Esophagus muscularis mucosa (tissue), 4 donors: ENCODE measurements around the gene PRR5L.

Source experiments
- EP300 ChIP-seq: sonication (generic); formaldehyde crosslinking; IDR thresholded peaks from one replicate; pipeline ENCODE4 v1.6.1; 2017; ENCODE audit warnings: antibody characterized with exemption
- POLR2A ChIP-seq: fragments of 450-650 bp; IDR thresholded peaks from one replicate; pipeline ENCODE4 v1.6.1; 2017; ENCODE audit warnings: antibody characterized with exemption, moderate library complexity, mild to moderate bottlenecking, low read depth
- TF ChIP-seq, protein P1 (sequence below), 3 experiments: fragments of 200-600 bp in 2 of 3; fragments of 450-650 bp in 1 of 3; sonication (generic) in 2 of 3; IDR thresholded peaks; one replicate each; pipeline ENCODE4 v1.5.1; 2017 to 2019; ENCODE audit warnings: antibody characterized with exemption in 3 of 3, mild to moderate bottlenecking in 2 of 3, moderate library complexity in 1 of 3

DNA sequence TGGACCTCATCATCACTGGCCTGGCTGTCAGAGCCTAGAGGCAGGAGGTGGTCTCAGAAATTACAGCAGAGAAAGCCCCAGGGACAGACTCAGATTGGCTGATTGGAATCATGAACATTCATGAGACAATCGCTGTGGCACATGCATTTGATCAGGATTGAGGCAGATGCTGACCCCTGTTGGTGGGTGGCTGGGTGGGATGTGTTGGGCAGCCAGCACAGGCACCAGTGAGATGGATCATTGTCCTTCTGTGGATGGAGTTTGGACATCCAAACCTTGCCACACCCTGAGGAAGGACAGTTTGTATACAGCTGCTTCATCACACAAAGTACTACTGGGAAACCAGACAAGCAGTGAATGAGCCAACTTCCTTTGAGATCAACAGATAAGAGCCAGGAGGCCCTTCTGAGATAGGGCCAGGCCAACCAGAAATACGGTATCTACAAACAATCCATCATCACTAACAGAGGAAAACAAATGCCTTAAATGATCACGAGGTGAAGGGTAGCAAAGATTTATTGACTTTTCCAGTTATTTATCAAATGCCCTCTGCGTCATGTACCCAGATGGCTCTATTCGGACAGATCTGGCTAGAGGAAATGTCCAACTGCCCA lies 24.2 kb upstream of the PRR5L start:
- TF ChIP-seq POLR2A (no peak), EP300 (no peak)
- TF ChIP-seq, protein P1, sequence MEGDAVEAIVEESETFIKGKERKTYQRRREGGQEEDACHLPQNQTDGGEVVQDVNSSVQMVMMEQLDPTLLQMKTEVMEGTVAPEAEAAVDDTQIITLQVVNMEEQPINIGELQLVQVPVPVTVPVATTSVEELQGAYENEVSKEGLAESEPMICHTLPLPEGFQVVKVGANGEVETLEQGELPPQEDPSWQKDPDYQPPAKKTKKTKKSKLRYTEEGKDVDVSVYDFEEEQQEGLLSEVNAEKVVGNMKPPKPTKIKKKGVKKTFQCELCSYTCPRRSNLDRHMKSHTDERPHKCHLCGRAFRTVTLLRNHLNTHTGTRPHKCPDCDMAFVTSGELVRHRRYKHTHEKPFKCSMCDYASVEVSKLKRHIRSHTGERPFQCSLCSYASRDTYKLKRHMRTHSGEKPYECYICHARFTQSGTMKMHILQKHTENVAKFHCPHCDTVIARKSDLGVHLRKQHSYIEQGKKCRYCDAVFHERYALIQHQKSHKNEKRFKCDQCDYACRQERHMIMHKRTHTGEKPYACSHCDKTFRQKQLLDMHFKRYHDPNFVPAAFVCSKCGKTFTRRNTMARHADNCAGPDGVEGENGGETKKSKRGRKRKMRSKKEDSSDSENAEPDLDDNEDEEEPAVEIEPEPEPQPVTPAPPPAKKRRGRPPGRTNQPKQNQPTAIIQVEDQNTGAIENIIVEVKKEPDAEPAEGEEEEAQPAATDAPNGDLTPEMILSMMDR (IDR thresholded peaks at IDR 0.05) = no peak
